ENCODE results near the gene TMEM17.

- TF ChIP-seq CTCF (IDR thresholded peaks at IDR 0.05; ENCODE audit: low read depth, low read length, poor library complexity, severe bottlenecking) (no peak), EZH2phosphoT487 (IDR thresholded peaks at IDR 0.05; ENCODE audit: borderline replicate concordance, low read length) (no peak)
Measured at GRCh38 chr2:62492048-62492447, 13.9 kb downstream of the TMEM17 start.
